Occipital lobe (tissue), 3 donors: ENCODE measurements around the gene GBP1. TPM values are rescaled to one million over a fixed set of nuclear protein-coding genes. Genes with fewer than 3 reads are reported as not detected.

Source experiments
- DNase-seq: peaks from one replicate; lab custom pipeline; 2025; lab: John Stamatoyannopoulos, UW
- small RNA-seq: library from RNA; depleted of rRNA; stranded (forward); fragments of <200 nt; gene quantifications from one replicate; pipeline ENCODE3, GENCODE V24; 2014
- total RNA-seq: library from RNA; depleted of rRNA; stranded (reverse); fragments of >200 nt; gene quantifications from one replicate; pipeline ENCODE4 v1.2.3, GENCODE V29; 2014

GBP1 gene
- total RNA-seq, 1 donor from 2014 or later = 1.9 TPM

DNA sequence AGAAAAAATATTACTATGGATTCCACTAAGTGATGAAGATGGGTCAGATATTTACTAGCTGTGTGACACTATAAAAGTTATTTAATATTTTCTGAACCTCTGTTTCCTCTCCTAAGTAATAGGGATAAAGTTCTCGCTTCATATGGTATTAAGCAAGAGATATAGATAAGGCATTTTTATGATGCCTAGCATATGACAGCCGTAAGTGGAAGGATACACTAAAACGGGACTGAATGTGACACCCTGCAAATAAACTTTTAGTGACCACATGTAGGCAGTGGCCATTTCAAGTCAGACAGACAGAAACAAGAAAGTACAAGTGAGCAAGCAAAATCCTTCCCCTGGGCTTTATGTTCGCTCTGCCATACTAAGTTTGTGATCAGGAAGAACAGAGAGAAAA, 56.5 kb downstream of the GBP1 start:
- DNase-seq = no peak

DNA sequence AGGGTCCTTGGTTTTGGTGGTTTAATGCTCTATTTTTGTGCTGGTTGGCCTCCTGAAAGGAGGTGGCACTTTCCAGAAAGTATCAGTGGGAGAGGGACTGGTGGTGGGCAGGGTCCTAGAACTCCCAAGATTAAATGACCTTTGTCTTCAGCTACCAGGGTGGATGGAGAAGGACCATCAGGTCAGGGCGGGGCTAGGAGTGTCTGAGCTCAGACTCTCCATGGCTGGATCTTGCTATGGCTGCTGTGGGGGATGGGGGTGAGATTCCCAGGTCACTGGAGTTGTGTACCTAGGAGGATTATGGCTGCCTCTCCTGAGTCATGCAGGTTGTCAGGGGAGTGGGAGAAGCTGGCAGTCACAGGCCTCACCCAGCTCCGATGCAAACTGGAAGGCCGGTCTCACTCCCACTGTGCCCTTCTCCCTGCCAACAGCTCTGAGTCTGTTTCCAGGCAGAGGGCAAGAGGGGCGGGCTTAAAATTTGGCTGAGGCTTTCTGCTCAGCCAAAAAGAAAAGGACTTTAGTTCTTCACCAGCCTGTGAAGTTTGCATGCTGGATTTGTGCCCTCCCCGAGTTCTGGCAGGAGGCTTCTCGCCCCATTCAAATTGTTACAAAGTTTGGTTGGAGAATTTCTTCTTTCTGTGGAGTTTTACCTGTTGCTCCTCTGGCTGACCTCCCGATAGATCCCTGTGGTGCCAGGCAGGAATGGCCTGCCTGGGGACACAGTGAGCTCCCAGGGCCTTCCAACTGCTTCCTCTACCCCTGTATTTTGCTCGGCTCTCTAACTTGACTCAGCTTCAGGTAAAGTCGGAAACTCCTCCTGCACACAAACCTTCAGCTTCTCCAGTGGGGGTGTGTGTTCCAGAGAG, 59.5 kb downstream of the GBP1 start:
- DNase-seq = no peak

Small RNAs within 50 kb of the gene (small RNA-seq; reads per million reads assigned to genes)
- not detected for gene RF00019

Other genes with a start within 250 kb of the GBP1 start
- 69.7 TPM for gene GTF2B, start 173.6 kb downstream of the GBP1 start, total RNA-seq
- gene KYAT3, start 72.6 kb downstream of the GBP1 start, total RNA-seq = 19.8 TPM
- 35.7 TPM for gene RBMXL1, start 72.6 kb downstream of the GBP1 start, total RNA-seq
- gene GBP3, start 42.3 kb downstream of the GBP1 start, total RNA-seq = 0.94 TPM
- 0.62 TPM for gene GBP2, start 60.9 kb upstream of the GBP1 start, total RNA-seq
- not detected for gene GBP7, start 110.8 kb upstream of the GBP1 start, total RNA-seq
- 2.2 TPM for gene GBP4, start 133.7 kb upstream of the GBP1 start, total RNA-seq
- 1.6 TPM for gene GBP5, start 207.7 kb upstream of the GBP1 start, total RNA-seq